GM19099 (cell line): ENCODE measurements around the gene PARD3B.

Source experiments
- POLR2A ChIP-seq: IDR thresholded peaks from 3 replicates; pipeline ENCODE4 v1.6.1; 2011; ENCODE audit warnings: low read depth; ENCODE audit not compliant: insufficient read length; ENCODE audit errors: extremely low read depth

PARD3B gene

GRCh38 chr2:204898928-204899640 lies 353.8 kb downstream of the PARD3B start:
- no peak for TF ChIP-seq POLR2A

GRCh38 chr2:204899983-204900382 lies 354.7 kb downstream of the PARD3B start:
- TF ChIP-seq POLR2A: no peak

GRCh38 chr2:204900487-204900886 lies 355.2 kb downstream of the PARD3B start:
- TF ChIP-seq POLR2A: no peak

- no peak for TF ChIP-seq POLR2A
Measured at GRCh38 chr2:204900910-204901309, 355.6 kb downstream of the PARD3B start.

- no peak for TF ChIP-seq POLR2A
Measured at GRCh38 chr2:204901591-204901990, 356.3 kb downstream of the PARD3B start.

DNA sequence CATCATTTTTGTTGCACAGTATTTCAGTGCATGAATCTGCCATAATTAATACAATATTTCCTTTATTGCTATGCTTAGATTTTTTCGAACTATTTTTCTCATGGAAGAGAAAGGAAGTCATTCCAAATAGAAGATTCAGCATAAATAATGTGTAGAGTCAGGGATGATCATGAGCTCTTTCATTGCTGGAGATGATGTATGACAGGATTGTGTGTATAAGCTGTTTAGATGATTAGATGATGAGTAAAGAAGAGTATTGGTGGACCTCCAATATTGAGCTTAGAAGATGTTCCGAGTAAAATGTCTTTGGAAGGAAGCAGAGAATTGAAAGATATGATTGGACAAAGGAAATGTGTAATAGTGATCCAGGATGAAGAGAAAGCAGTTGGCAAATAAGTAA lies 364.5 kb downstream of the PARD3B start:
- TF ChIP-seq POLR2A: no peak

DNA sequence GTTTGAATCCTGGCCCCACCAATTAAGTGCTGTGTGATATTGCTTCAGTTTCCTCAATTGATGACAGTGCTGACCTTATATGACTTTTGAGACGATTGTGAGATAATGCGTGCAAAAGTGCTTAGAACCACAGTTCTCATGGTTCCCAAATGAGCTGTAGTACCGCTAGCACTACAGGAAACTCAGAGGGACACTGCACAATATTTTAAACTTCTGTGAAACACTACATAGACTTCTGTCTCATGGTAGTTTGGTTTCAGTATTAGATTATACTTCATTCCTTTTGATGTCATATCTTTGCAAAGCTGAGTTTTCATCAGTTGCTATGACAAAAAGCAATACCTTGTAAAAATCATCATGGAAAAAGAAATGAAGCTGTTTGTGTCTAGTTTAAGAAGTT lies 368.0 kb downstream of the PARD3B start:
- TF ChIP-seq POLR2A: no peak

DNA sequence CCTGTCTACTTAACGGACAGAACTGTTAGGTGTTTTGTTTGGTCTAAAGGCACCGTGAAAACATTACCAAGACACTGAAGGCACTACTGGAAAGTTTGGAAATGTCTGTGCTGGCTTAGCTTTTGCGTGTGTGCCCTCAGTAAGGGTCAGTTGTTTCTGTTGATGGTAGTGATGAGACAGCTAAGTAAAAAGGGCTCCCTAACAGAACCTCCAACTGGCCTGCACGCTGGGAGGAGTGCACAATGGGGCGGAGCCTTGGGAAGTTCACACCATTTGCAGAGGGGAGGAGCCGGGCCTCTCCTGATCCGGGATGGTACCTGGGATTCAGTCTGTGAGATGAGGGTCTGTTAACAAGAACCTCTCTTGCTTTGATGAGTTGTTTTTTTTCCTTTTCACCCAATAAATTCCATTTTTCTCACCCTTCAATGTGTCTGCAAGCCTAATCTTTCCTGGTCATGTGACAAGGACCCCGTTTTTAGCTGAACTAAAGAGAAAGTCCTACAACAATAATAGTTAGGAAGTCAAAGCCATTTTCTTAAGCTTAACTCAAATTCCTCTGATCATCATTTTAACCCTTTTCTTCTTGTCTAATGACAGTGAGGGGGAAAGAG lies 368.7 kb downstream of the PARD3B start:
- no peak for TF ChIP-seq POLR2A

DNA sequence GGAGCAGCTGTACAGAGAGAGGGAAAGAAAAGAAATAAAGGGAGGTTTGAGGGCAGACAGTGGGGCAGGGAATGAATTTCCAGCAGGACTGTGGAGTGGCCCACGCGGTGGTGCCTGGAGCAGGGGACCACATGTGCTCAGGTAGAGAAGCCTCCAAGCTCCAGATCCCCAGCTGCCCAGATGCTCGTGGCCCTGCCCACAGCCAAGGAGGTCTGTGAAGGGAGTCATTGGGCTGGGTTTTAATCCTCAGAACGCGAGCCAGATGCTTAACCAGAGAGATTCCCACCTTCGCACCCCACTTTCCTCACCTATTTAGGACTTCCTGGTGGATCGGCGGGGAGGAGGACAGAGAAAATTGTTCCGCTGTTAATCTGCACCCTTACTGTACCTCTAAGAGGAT lies 369.4 kb downstream of the PARD3B start:
- TF ChIP-seq POLR2A: no peak

DNA sequence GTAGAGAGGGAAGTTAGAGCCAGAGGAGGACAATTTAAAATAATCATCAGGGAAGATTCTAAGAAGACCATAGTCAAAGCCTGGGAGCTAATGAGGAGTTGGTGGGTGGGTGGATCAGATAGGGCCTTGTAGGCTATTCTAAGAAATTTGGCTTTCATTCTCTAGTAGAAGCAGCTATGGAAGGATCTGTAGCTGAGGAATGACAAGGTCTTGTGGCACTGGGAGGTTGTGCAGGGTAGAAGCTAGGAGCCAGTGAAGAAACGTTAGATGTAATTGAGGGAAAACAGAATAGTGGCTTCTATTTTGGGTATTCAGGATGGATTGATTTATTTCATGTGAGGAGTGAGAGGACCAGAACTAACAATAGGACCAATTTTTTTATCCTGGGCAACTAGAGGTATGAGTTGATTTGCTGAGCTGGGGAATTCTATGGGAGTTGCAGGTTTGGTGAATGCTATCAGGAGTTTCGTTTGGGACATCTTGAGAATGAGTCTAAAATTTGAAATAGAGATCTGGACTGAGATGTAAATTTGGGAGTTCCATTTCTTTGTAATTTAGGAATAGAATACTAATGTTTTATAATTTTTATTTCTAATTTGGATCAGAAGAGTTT lies 371.9 kb downstream of the PARD3B start:
- no peak for TF ChIP-seq POLR2A

DNA sequence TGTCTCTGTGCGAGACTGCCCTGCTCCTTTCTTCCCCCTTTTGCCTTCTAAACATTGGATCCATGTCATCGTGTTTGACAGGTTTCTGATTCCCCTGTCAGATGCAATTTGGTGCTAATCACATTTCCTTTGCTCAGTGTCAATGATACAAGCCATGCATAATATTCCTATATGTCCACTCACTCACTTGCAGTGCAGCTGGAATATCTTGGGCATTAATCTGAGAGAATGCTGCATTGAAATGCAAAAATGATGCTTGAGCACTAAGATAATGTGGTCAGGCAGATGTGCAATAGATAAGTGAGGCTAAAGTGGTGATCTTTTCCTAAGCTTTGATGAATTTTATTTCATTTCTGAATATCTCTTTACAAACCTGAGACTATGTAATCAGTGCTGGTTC lies 375.5 kb downstream of the PARD3B start:
- no peak for TF ChIP-seq POLR2A

GRCh38 chr2:204923957-204924356 lies 378.7 kb downstream of the PARD3B start:
- TF ChIP-seq POLR2A: no peak

DNA sequence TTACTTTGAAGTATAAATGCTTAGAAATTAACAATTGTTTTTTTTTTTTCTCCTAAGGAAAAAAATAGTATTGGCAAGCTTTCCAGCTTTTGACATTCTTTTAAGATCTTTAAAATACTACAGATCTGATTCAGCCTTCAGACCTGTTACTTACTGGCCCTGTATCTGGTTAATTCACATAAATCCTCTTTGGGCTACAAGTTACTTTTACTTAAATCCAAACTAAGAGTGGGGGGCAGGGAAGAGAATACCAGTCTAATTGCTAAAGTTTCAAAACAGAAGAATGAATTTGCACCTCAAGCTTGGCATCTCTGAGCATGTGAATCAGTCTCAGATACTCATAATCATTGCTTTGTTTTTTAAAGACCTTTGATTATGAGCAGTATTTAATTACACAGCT lies 386.3 kb downstream of the PARD3B start:
- no peak for TF ChIP-seq POLR2A

DNA sequence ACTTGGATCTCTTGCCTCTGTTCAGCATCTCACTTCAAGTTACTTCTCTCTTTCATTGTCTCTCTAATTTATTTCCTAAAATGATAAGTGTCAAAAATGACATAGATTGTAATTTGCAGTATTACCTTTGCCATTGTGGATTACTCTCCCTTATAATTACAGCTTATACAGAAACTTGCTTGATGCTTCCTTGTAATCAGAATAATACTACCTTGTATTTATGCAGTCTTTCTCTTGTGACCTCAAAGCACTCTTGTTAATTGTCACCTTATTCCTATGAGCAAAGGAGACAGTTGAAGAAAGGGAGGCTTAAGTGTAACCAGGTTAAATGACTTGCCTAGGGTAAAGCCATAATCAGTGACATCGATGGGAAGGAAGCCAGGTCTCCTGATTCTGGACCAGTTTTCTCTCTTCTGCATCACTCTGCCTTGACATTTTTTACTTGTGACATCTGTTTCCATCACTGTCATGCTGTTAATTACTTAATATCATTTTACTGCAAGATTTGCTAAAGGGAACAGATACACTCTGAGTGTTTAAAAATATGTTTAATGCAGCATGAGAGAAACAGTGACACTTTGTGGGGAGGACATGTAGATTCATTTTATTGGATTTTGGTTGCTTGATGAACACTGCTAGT lies 388.6 kb downstream of the PARD3B start:
- no peak for TF ChIP-seq POLR2A

GRCh38 chr2:204944927-204945326 lies 399.7 kb downstream of the PARD3B start:
- no peak for TF ChIP-seq POLR2A

DNA sequence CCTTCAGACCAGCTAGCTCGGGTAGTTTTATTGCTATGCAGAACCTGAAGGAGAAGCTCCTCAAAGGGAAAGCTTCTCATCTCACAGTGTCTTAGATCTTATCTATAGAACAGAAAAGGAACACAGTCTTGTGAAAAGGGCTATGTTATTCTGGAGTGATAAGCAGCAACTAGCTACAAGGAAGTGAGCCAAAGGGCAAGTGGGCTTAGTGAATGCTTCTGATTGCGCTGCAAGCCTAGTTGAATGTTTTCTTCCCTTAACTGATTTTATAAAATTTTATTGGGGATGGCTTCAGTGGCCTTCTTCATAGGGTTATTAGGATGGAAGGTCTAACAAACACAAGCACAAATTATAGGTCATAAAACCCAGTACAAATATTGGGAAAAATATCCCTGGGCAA lies 400.1 kb downstream of the PARD3B start:
- TF ChIP-seq POLR2A: no peak
